Spinal cord (tissue), 10 donors: ENCODE measurements around the gene REV1. TPM values are rescaled to one million over a fixed set of nuclear protein-coding genes. Genes with fewer than 3 reads are reported as not detected.

Source experiments
- DNase-seq, 6 donors: peaks; one replicate each; pipeline versions ENCODE4 v3.0.0 to v3.0.0-alpha.2; 2013 to 2015; ENCODE audit warnings: low spot score in 6 of 6, low read depth in 4 of 6
- H3K27ac ChIP-seq: one replicate; pipeline ENCODE4 v1.5.1; 2013; ENCODE audit warnings: low read depth, low read length, control low read depth
- H3K27me3 ChIP-seq: one replicate; pipeline ENCODE4 v1.6.1; 2013; ENCODE audit warnings: low read length; ENCODE audit not compliant: control insufficient read depth, insufficient read depth
- H3K36me3 ChIP-seq: one replicate; pipeline ENCODE4 v1.6.1; 2013; ENCODE audit warnings: low read length; ENCODE audit not compliant: control insufficient read depth, insufficient read depth
- H3K4me1 ChIP-seq: one replicate; pipeline ENCODE4 v1.6.1; 2013; ENCODE audit warnings: low read length; ENCODE audit not compliant: control insufficient read depth, insufficient read depth
- H3K4me3 ChIP-seq: one replicate; pipeline ENCODE4 v1.5.1; 2013; ENCODE audit warnings: low read depth, low read length, control low read depth
- H3K9me3 ChIP-seq: one replicate; pipeline ENCODE4 v1.6.1; 2013; ENCODE audit warnings: low read length; ENCODE audit not compliant: control insufficient read depth, insufficient read depth
- WGBS: methylation state at CpG from one replicate; pipeline ENCODE4 v1.1.5; 2013; ENCODE audit warnings: missing lambda C conversion rate; ENCODE audit not compliant: insufficient coverage; 5-methylcytosine and 5-hydroxymethylcytosine counted together
- long read RNA-seq, 4 donors: transcript quantifications; one replicate each; lab custom pipeline, GENCODE V29; 2026
- polyA plus RNA-seq, 2 donors: library from polyadenylated mRNA; unstranded; fragments of 120-200 nt; gene quantifications; one replicate each; pipeline ENCODE4 v1.2.1, GENCODE V29; 2013; ENCODE audit not compliant: insufficient read length in 2 of 2
- total RNA-seq, 2 donors: library from RNA; depleted of rRNA in 1 of 2; stranded (reverse); fragments of 120-200 nt in 1 of 2; fragments of >200 nt in 1 of 2; gene quantifications; one replicate each; pipeline versions ENCODE4 v1.2.3 to v1.2.4, GENCODE V29; 2013 to 2014
- donor health status: healthy.

The REV1 gene
- 100 to 1,000 TPM in 1 of 2 donors, 10 to 100 TPM in 1; 53.6 to 109 TPM for total RNA-seq
- polyA plus RNA-seq, result 10 to 100 TPM; 40.4 to 56.1 TPM
- long read RNA-seq, donor 1, partial matches to known transcripts, result 0 of 3 reads
- long read RNA-seq, donor 1, other reads (novel, unspliced or antisense), result 0 of 3 reads
- long read RNA-seq, donor 2, result 0 reads
- long read RNA-seq, donor 3, partial matches to known transcripts, result 0 of 2 reads
- long read RNA-seq, donor 3, other reads (novel, unspliced or antisense), result 0 of 2 reads
- long read RNA-seq, donor 4, partial matches to known transcripts, result 7 of 10 reads
- long read RNA-seq, donor 4, other reads (novel, unspliced or antisense), result 0 of 10 reads

- no peaks in the 10 kb centered on the region for H3K27me3 ChIP-seq
- peaks cover 10% of the 10 kb centered on the region for H3K4me1 ChIP-seq
- peak within 1 kb of the TSS; percentile 90 for H3K27ac ChIP-seq
- no peaks in the 10 kb centered on the region for H3K9me3 ChIP-seq
- peak; percentile 86 to 98 (median 90) for DNase-seq
- H3K4me3 ChIP-seq, result peak within 1 kb of the TSS; percentile 71
- peaks cover 2% of the 10 kb centered on the region for H3K36me3 ChIP-seq
- WGBS, result under 1% methylated on average over 109 of the region's 113 CpGs
These were observed at the start of gene REV1 for GRCh38 chr2:99489761-99490622. REV1 (minus strand) TSS chr2:99490017; CDS start chr2:99464975, 25,042 bp downstream.

GRCh38 chr2:99537910-99538485 is 48.2 kb upstream of the REV1 start:
- H3K27me3 ChIP-seq, result no peaks in the 10 kb centered on the region
- H3K36me3 ChIP-seq, result no peaks in the 10 kb centered on the region
- no peaks in the 10 kb centered on the region for H3K9me3 ChIP-seq
- no peak overlapping the region for H3K27ac ChIP-seq
- H3K4me3 ChIP-seq, result no peak overlapping the region
- WGBS, result no CpG with 5 or more reads among the region's 4 CpGs
- DNase-seq, result no peak
- no peaks in the 10 kb centered on the region for H3K4me1 ChIP-seq

GRCh38 chr2:99524056-99524455 is 34.2 kb upstream of the REV1 start:
- peak in 1 of 6 donors; percentile 46 for DNase-seq
- Histone ChIP-seq H3K27ac (no peak overlapping the region), H3K4me1 (no peaks in the 10 kb centered on the region), H3K4me3 (no peak overlapping the region), H3K27me3 (no peaks in the 10 kb centered on the region), H3K36me3 (no peaks in the 10 kb centered on the region), H3K9me3 (no peaks in the 10 kb centered on the region)
- no CpG with 5 or more reads among the region's 2 CpGs for WGBS

GRCh38 chr2:99522157-99522556 is 32.3 kb upstream of the REV1 start:
- WGBS, result 92% methylated on average over 2 of the region's 2 CpGs
- Histone ChIP-seq H3K4me1 (no peaks in the 10 kb centered on the region), H3K27ac (no peak overlapping the region), H3K36me3 (no peaks in the 10 kb centered on the region), H3K9me3 (no peaks in the 10 kb centered on the region), H3K27me3 (no peaks in the 10 kb centered on the region), H3K4me3 (no peak overlapping the region)
- no peak for DNase-seq

- Histone ChIP-seq H3K9me3 (no peaks in the 10 kb centered on the region), H3K4me3 (no peak overlapping the region), H3K4me1 (no peaks in the 10 kb centered on the region), H3K27me3 (no peaks in the 10 kb centered on the region), H3K27ac (no peak overlapping the region), H3K36me3 (no peaks in the 10 kb centered on the region)
- no peak for DNase-seq
- 83% methylated on average over 3 of the region's 3 CpGs for WGBS
These were observed 31.0 kb upstream of the REV1 start for GRCh38 chr2:99520813-99521212.

- no peaks in the 10 kb centered on the region for H3K9me3 ChIP-seq
- no peaks in the 10 kb centered on the region for H3K4me1 ChIP-seq
- DNase-seq, result no peak
- WGBS, result 95% methylated on average over 4 of the region's 4 CpGs
- no peaks in the 10 kb centered on the region for H3K36me3 ChIP-seq
- no peak overlapping the region for H3K27ac ChIP-seq
- no peak overlapping the region for H3K4me3 ChIP-seq
- H3K27me3 ChIP-seq, result no peaks in the 10 kb centered on the region
These were observed 30.4 kb upstream of the REV1 start for GRCh38 chr2:99520195-99520594.

GRCh38 chr2:99514357-99514756 is 24.5 kb upstream of the REV1 start:
- Histone ChIP-seq H3K9me3 (no peaks in the 10 kb centered on the region), H3K27ac (no peak overlapping the region), H3K36me3 (no peaks in the 10 kb centered on the region), H3K4me3 (no peak overlapping the region), H3K27me3 (no peaks in the 10 kb centered on the region), H3K4me1 (no peaks in the 10 kb centered on the region)
- no peak for DNase-seq
- WGBS, result no CpG with 5 or more reads among the region's 4 CpGs

GRCh38 chr2:99512181-99512591 is 22.4 kb upstream of the REV1 start:
- WGBS, result no CpG with 5 or more reads among the region's 1 CpG
- no peaks in the 10 kb centered on the region for H3K36me3 ChIP-seq
- H3K4me3 ChIP-seq, result no peak overlapping the region
- no peaks in the 10 kb centered on the region for H3K27me3 ChIP-seq
- no peaks in the 10 kb centered on the region for H3K9me3 ChIP-seq
- H3K4me1 ChIP-seq, result no peaks in the 10 kb centered on the region
- peak in 1 of 6 donors; percentile 18 for DNase-seq
- no peak overlapping the region for H3K27ac ChIP-seq

- WGBS, result 100% methylated on average over 1 of the region's 4 CpGs
- H3K9me3 ChIP-seq, result no peaks in the 10 kb centered on the region
- no peaks in the 10 kb centered on the region for H3K4me1 ChIP-seq
- no peaks in the 10 kb centered on the region for H3K36me3 ChIP-seq
- no peak overlapping the region for H3K27ac ChIP-seq
- no peak overlapping the region for H3K4me3 ChIP-seq
- H3K27me3 ChIP-seq, result no peaks in the 10 kb centered on the region
- DNase-seq, result no peak
These were observed 19.6 kb upstream of the REV1 start for GRCh38 chr2:99509387-99509786.
